GM19467 (cell line): ENCODE results near the gene LCN15.
A peak's percentile ranks its signal among the peaks of the same experiment; 100 is the strongest.
"Not testable (repeated sequence)": the region's sequence is repeated elsewhere in the genome, so short reads cannot be mapped to it uniquely, and the experiment has no call there.

Experiments
- ATAC-seq: cut with Tn5 transposase; IDR thresholded peaks from one replicate; pipeline ENCODE4 v1.9.1; 2021; ENCODE audit warnings: mild to moderate bottlenecking, moderate library complexity; ENCODE audit not compliant: unreplicated experiment

Gene LCN15

GRCh38 chr9:136794281-136794999 is 30.1 kb upstream of the LCN15 start:
- no peak for ATAC-seq

- ATAC-seq = no peak
Observed at GRCh38 chr9:136793086-136793946, 29.0 kb upstream of the LCN15 start.

- no peak for ATAC-seq
Observed at GRCh38 chr9:136792321-136793085, 28.2 kb upstream of the LCN15 start.

GRCh38 chr9:136791516-136792276 is 27.4 kb upstream of the LCN15 start:
- ATAC-seq = peak; percentile 12

- ATAC-seq = peak; percentile 77
Observed at GRCh38 chr9:136790640-136791515, 26.6 kb upstream of the LCN15 start, which contains the start of gene TMEM141. TMEM141 (plus strand) TSS chr9:136791344; CDS start chr9:136791371, 27 bp downstream.

- ATAC-seq = no peak
Observed at GRCh38 chr9:136789523-136789937, 25.2 kb upstream of the LCN15 start.

GRCh38 chr9:136788644-136789522 is 24.6 kb upstream of the LCN15 start:
- ATAC-seq = not testable (repeated sequence)

GRCh38 chr9:136787690-136788400 is 23.5 kb upstream of the LCN15 start:
- ATAC-seq = no peak

- not testable (repeated sequence) for ATAC-seq
Observed at GRCh38 chr9:136786983-136787382, 22.7 kb upstream of the LCN15 start.

GRCh38 chr9:136786451-136786850 is 22.1 kb upstream of the LCN15 start:
- ATAC-seq = no peak

- not testable (repeated sequence) for ATAC-seq
Observed at GRCh38 chr9:136785565-136786355, 21.4 kb upstream of the LCN15 start.

- no peak for ATAC-seq
Observed at GRCh38 chr9:136784997-136785361, 20.7 kb upstream of the LCN15 start.

GRCh38 chr9:136784249-136784996 is 20.1 kb upstream of the LCN15 start:
- no peak for ATAC-seq

- ATAC-seq = no peak
Observed at GRCh38 chr9:136782452-136782851, 18.1 kb upstream of the LCN15 start.

- ATAC-seq = no peak
Observed at GRCh38 chr9:136779808-136780207, 15.5 kb upstream of the LCN15 start.

- ATAC-seq = no peak
Observed at GRCh38 chr9:136777359-136777758, 13.0 kb upstream of the LCN15 start.
